Left renal pelvis (tissue), 4 donors: ENCODE data around the gene EBF3. TPM values are rescaled to one million over a fixed set of nuclear protein-coding genes. Genes with fewer than 3 reads are reported as not detected.
"Not testable (repeated sequence)": the region's sequence is repeated elsewhere in the genome, so short reads cannot be mapped to it uniquely, and the experiment has no call there.

Experiments
- DNase-seq, 4 donors: peaks; one replicate each; pipeline ENCODE4 v3.0.0-alpha.2; 2013; ENCODE audit warnings: low read depth in 4 of 4, low spot score in 3 of 4
- polyA plus RNA-seq, 4 donors: library from polyadenylated mRNA; unstranded; fragments of 120-200 nt; gene quantifications; one replicate each; pipeline ENCODE4 v1.2.1, GENCODE V29; 2013; ENCODE audit not compliant: insufficient read length in 4 of 4

The EBF3 gene
- polyA plus RNA-seq, 4 donors, result 1.8 to 47.4 (median 3.6) TPM

DNA sequence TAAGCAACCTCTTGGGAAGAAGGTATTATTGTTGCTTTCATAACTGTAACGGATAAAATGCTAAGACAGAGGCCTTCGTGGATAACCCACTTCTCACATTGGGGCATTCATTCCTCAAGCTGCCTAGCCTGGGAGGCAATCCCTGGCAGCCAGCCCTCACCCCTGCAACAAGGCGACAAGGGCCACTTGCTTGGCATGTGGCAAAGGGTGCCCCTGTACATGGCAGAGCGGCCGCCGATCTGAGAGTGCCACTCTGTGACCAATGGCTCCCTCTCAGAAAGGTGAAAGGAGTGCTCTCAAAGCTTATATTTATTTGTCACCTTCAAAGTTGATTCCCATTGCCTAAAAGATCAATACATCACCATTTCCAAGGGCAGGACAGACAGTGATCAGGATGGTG lies 31.9 kb downstream of the EBF3 start:
- DNase-seq, result no peak

DNA sequence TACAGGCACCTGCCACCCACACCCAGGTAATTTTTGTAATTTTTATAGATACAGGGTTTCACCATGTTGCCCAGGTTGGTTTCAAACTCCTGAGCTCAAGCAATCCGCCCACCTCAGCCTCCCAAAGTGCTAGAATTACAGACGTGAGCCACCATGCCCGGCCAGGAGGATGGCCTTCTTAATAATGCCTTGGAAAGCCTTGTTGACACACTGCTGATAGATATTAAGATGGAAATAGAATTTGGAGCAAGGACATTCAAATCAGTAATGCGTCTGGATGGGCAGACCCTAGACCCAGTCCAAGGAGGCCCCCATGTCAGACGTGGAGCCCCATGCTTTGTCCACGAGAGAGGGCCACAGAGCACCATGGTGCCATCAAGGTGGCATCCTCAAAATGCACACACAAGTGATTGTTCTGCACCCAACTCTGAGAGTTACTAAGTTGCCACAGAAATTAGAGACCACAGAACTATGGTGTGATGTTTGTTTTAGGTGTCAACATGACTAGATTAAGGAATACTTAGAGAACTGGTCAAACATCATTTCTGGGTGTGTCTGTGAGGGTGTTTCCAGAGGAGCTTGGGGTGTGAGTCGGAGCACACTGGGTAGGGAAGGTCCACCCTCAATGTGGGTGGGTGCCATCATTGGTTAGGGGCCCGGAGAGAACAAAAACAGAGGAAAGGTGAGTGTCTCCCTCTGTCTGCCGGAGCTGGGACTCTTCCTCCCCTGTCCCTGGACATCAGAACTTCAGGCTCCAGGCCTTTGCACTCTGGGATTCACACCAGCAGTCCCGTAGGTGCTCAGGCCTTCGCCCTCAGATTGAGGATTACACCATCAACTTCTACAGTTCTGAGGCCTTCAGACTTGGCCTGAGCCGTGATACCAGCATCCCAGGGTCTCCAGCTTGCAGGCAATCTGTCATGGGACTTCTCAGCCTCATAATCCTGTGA lies 34.5 kb downstream of the EBF3 start:
- DNase-seq, result no peak

DNA sequence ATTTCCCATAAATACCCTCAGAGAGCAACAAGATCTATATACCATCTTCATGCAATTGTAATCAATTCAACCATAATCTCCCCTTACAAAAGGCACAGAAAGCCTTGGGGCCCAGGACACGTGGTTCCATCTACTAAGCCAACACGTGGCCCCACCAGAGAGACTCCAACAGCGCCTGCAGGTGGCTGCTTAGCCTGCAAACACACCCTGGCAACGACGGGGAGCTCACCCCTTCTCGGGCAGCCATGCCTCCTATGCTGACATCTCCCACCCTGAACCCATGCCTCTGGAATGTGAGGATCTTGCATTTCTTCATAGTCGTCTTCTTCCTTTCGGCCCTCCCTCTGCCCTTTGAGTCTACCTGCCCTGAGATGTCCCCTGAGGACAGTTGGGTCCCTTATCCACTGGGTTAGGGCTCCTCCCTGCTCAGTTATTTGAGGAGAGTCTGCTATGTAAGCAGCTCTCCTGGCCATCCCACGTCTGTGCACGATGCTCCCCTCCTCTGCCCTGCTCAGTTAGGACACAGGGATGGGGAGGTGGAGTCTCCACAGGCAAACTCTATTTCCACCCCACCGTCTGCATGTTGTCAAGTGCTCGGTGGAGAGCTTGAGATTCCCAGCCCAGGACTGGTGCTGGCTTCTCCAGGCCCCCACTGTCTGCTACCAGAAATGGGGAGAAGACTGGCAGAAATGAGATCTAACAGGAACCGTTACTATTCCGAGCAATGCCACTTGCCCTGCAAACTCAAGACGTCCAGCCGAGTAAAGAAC lies 36.5 kb downstream of the EBF3 start:
- no peak for DNase-seq

DNA sequence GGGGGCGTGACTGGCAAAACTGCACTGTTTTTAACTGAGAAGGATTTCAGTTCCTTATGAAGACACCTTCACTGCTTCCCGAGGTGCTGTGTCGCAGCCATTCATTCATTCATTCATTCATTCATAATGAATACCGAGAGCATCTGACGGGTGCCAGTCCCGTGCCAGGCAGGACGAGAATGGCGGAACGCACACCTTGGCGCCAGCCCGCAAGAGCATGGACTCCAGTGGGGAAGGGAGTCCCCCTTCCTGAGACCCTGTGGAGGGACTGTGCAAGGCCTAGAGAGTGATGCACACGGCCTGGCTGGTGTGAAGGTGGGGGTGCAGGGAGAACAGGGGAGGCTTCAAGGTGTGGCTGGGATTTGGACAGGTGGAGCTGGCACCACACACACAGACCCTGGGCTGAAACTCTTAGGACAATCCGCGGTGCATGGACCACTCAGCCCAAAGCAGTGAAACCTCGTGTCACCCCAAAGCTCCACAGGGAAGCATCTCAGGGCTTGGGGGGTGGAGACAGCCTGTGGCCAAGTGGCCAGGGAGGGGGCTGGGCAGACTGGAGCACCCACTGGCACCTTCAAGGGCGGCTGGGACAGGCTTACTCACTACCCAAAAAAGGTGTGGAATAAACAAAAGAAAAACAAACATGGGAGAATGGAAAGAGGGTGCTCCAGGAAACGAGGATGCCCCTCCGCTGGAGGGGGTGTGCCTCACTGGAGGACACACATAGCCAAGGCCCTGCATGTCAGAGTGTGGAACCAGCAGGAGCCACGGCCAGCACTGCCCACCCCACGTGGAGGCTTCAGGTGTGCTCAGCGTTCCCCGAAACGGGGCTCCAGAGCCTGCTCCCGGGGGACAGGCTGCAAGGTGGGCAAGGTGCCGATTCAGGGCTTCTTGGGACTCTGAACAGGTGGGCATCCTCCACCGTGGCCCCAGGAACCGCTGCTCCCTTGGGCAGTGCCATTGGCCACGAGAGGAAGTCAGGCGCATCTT lies 37.7 kb downstream of the EBF3 start:
- no peak for DNase-seq

DNA sequence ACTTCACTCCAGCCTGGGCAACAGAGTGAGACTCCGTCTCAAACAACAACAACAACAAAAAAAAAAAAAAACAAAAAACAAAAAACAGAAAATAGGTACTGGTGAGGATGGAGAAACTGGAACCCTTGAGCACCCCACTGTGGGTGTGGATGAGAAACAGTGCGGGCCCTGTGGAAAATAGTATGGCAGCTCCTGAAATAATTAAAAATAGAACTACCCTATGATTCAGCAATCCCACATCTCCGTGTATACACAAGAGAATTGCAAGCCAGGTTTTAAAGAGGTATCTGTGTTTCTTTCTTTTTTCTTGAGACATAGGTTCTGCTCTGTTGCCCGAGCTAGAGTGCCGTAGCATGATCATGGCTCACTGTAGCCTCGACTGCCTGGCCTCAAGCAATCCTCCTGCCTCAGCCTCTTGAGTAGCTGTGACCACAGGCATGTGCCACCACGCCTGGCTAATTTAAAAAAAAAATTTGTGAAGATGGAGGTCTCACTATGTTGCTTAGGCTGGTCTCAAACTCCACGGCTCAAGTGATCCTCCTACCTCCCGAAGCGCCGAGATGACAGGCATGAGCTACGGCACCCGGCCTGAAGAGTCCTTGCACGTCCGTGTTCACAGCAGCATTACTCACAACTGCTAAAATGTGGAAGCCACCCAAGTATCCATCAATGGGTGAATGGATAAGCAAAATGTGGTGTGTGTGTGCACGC lies 39.5 kb downstream of the EBF3 start:
- DNase-seq, result no peak

DNA sequence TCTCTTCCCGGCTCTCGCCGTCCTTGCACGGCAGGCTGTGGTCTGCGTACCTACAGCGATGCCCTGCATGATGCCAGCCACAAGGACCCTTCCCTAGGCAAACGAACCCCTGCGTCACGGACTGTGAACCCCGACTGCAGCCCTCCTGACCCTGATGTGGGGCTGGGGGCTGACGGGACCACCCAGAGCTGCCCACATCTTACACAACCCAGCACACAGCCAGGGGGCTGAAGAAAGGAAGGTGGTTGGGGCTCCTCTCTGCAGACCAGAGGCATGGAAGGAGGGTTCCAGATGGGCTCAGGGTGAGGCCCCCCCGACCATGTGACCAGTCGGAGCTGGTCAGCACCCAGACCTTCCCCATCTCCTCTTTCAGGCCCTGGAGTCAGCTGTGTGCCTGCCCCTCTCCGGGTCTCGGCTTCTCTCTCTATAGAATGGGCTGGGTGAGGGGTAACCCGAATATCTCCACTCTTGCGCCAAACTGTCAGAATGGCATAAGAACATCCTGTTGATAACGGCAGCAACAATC lies 41.4 kb downstream of the EBF3 start:
- DNase-seq, result no peak

DNA sequence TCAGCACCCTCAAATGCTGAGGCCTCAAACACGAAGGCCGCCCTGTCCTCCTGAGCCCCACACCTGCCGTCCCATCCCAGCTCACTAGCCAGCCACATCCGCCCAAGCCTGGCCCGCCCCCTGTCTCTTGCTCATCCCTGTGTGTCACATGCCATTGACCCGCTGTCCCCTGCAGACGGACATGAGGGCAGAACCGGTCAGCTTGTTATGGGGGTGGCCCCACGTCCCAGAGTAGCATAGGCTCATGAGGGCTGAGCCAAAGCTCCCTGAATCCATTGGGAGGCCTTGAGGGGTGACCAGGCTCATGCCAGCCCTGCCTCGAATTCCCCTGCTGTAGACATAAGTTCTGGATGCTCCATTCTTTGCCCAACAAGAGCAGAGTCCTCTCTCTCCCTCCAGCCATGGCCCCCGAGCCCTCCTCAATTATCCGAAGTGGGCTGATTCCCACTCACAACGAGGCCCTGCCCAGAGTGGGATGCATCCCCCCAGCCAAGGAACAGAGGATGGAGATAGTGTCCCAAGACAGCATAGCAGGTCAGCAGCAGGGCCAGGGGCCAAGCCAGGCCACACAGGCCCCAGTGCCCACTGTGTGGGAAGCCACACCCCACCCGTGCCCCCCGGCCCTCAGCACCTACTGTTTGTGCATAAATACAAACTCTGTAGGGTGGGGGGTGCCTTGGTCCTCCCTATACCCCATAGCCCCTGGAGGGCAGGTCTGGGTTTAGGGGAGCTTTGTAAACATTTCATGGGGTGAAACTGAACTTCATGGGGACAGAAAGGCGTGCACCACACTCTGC lies 42.1 kb downstream of the EBF3 start:
- no peak for DNase-seq

DNA sequence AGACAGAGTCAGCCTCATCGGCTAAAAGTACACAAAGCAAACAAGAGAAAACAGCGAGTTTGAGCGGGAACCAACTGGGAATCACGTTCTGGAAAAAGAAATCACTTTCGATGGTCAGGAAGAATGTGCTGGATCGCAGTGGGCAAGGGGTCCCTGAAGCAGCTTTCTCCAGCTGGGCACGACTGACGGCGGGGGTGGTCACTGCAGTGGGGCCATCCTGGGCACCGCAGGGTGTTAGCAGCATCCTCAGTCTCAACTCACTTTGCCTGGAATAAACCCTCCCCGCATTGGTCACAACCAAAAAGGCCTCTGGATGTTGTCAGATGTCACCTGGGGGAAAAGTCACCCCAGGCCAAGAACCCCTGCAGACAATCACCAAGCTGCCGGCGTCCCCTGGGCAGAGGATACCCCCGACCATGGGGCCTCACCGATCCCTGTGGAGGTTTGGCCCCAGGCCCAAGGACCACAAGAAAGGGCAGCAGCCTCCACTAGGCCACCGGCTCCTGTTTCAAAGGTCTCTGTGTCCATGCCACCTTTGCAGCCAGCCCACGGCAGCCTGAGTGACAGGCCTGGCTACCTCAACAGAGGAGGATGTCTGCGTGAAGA lies 42.9 kb downstream of the EBF3 start:
- DNase-seq, result no peak

DNA sequence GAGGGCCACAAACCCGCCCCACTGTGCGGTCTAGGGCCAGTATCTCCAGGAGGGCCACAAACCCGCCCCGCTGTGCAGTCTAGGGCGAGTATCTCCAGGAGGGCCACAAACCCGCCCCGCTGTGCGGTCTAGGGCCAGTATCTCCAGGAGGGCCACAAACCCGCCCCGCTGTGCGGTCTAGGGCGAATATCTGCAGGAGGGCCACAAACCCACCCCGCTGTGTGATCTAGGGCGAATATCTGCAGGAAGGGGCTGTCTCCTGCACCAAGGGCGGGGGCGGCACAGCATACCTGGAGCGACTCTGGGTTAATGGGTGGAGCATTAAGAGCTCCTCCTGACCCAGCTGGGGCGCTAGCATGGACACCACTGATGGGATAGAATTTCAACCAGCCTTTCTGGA lies 43.9 kb downstream of the EBF3 start:
- not testable (repeated sequence) for DNase-seq

DNA sequence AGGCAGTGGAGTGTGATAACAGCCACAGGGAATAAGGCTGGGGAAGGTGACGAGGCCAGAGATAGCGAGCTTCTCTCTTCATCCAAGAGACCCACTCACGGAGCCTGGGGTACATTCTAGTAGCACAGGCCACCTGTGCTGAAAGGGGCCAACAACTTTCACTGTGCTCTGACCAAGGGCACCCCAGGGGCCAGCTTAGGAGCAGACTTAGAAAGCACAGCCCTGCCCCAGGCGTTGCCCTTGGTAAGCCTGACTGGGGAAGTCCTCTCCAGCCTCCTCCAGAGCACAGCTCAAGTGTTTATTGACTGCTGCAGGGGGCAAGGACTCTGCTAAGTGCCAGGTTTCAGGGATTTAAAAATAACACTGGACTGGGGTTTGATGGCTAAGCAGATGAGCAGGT lies 44.7 kb downstream of the EBF3 start:
- DNase-seq, result no peak

DNA sequence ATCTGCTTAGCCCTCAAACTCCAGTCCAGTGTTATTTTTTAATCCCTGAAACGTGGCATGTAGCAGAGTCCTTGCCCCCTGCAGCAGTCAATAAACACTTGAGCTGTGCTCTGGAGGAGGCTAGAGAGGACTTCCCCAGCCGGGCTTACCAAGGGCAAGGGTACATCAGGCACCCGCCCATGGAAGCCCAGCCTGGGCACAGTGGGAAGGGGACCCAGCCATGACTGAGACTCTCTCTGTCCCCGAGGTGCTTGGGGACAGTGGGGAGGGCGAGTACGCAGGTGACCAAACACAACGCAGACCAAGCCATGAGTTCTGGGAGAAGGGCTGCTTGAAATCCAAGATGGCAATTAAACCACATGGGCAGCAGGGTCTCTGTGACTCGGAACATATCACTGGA lies 45.2 kb downstream of the EBF3 start:
- no peak for DNase-seq

DNA sequence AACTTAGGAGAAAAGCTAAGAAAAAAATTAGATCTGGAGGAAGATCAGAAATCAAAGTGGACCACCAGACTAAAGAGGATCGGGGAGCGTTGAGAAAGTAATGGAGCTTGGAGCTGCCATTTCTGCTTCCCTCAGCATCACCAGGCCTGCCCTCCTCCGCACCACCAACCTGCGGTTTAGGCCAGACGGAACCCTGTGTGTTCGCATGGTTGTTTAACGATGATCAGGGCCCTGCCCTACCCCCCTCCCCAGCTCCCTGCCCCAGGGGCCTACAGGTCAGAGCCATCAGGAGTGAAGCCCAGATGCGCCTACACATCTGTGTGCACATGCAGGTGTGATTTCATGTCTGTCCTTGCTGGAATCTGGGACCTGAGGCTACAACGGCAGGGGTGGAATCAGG lies 45.7 kb downstream of the EBF3 start:
- no peak for DNase-seq

DNA sequence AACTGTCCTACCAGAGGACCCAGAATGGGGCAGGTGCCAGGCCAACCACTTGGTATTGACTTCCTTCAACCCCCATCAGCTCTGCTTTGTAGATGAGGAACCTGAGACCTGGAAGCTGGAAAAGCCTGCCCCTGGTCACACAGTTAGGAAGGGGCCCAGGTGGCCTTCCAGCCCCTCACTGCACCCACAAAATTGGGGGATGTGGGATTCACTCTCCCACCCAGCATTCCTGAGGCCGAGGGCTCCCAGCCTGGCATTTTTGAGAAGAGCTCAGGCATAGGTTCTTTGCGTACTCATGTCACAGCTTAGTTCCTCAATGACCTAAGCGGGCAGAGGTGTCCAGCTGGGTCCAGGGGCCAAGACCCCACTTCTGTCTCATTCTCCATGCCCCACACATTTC lies 46.1 kb downstream of the EBF3 start:
- DNase-seq, result no peak

DNA sequence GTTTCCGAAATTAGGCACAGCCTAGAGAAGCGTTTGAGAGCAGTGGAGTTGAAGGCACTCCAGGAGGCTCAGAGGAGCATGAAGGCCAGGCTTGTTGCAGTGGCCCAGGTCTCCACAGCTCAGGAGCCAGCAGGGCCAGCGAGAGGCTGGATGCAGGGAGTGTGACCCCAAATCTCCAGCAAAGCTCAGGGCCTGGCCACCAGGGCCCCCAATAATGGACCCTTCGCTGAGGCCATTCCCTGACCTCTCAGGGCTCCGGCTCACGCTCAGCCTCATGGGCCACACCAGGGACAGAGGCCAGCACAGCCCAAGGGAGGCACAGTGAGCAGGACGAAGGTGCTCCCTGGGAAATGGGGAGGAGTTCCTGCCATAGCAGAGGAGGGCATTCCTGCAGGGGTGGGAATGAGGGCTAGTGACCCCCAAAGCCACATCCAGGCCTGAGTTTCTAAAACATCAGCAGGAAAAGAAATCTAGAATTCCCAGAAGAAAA lies 47.5 kb downstream of the EBF3 start:
- DNase-seq, result no peak

DNA sequence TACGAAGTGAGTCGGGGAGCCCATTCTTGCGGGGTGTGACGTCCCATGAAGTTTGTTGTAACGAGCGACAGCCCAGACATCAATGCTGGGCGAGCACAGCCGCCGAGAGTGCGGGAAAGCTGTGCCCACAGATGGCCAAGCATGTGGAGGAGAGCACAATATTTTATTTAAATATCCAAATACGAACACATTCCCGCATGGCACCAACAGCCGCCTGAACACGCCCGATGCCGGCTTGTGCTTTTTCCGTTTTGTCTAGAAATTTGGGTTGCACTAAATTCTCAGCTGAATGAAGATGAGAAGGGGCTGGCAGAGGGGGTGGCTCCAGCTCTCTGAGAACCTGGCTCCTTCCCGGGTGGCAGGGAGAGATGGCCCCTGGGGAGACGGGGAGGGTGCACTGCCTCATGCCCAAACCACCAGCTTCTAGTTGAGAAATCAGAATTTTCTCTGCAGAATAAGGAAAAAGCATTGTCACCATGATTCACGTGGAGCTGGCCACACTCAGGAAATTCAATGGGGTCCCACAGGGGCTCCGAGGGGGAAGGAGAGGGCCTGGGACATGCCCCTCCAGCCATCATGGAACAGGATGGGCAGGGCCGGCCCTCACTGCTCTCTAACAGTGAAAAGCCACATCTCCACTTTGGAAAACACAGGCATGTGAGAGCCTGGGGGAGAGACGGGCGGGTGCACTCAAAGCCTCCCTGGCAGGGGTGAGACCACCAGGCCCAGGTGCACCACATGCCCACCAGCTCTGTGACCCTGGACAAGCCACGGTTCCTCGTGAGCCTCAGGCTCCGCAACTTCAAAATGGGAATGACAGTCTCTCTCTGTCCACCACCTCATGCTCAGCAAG lies 48.3 kb downstream of the EBF3 start:
- no peak for DNase-seq

DNA sequence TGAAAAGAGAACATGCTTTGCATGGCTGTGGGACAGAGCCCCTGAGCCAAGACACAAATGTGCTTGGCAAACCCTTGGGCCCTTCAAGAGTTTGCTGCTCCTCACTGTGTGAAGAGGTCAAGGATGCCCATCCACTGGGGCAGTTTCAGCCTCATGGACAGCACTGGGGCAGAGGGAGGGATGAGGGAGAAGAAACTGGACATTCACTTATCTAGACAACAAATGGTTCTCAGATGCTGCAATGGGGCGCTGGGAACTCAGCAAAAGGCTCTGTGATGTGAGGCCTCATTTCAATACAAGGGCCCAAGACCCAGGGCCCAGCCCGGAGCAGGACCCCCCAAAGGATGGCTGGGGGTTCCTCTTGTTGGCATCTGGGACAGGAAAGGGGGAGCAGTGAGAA lies 49.1 kb downstream of the EBF3 start:
- DNase-seq, result no peak

DNA sequence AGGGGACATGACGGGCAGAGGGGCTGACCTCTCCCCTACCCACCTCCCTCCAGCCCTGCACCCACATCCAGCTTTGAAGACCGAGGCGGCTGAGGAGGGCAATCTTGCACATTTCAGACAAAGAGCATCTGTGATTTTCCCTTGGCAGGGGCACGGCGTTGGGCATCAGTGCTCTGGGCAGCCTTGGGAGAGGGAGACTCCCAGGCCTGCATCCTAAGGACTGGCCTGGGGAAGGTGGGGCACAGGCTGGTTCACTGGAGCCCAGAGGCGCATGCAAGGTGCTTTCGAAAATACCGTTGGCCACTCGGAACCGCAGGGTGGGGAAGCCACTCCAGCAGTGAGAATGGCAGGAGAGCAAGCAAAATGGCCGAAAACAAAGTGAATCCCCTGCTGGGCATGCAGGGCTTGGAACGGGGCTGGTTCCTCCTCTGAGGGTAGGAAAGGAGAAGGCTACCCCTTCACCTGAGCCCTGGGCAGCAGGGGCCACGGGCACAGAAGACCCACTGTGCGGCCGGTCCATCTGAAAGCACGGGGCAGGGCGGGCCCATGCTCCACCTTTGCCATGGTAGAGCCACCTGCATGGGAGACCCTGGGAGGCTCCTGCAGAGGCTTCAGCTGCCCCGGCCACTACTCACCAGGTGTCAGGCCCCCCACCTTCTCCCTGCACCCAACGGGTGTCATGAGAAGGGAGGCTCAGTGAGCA lies 49.8 kb downstream of the EBF3 start:
- no peak for DNase-seq
